Trophoblast cell (in vitro differentiated cells and primary cell): ENCODE measurements around the gene KCTD14.
A peak's percentile ranks its signal among the peaks of the same experiment; 100 is the strongest.
"Not testable (repeated sequence)": the region's sequence is repeated elsewhere in the genome, so short reads cannot be mapped to it uniquely, and the experiment has no call there.

Source experiments
- DNase-seq, 2 donors: peaks; one replicate each; pipeline ENCODE4 v3.0.0-alpha.2; 2016
- H2AFZ ChIP-seq: 2 replicates; pipeline ENCODE4 v1.6.1; 2013; ENCODE audit warnings: low read length, moderate library complexity, mild to moderate bottlenecking; ENCODE audit not compliant: insufficient read depth, poor library complexity
- H2AK5ac ChIP-seq: 2 replicates; pipeline ENCODE4 v1.6.1; 2013; ENCODE audit warnings: mild to moderate bottlenecking, low read length
- H2BK120ac ChIP-seq: 2 replicates; pipeline ENCODE4 v1.6.1; 2013; ENCODE audit warnings: low read length, mild to moderate bottlenecking, moderate library complexity; ENCODE audit not compliant: insufficient read depth, poor library complexity
- H2BK12ac ChIP-seq: 2 replicates; pipeline ENCODE4 v1.6.1; 2013; ENCODE audit warnings: mild to moderate bottlenecking, low read length, moderate library complexity
- H2BK5ac ChIP-seq: 2 replicates; pipeline ENCODE4 v1.6.1; 2013; ENCODE audit warnings: low read length, low read depth, moderate library complexity, mild to moderate bottlenecking; ENCODE audit not compliant: poor library complexity
- H3K14ac ChIP-seq: 2 replicates; pipeline ENCODE4 v1.6.1; 2013; ENCODE audit warnings: mild to moderate bottlenecking, low read length
- H3K18ac ChIP-seq: 2 replicates; pipeline ENCODE4 v1.6.1; 2013; ENCODE audit warnings: mild to moderate bottlenecking, low read length
- H3K23ac ChIP-seq: 2 replicates; pipeline ENCODE4 v1.6.1; 2013; ENCODE audit warnings: low read length
- H3K27ac ChIP-seq: 2 replicates; pipeline ENCODE4 v1.5.1; 2013; ENCODE audit warnings: low read depth, mild to moderate bottlenecking, inconsistent platforms, low read length, moderate library complexity
- H3K27me3 ChIP-seq: 2 replicates; pipeline ENCODE4 v1.6.1; 2013; ENCODE audit warnings: inconsistent platforms, mild to moderate bottlenecking, low read length, moderate library complexity; ENCODE audit not compliant: insufficient read depth
- H3K36me3 ChIP-seq, 2 experiments: 1 replicate in 1 of 2; 2 replicates in 1 of 2; pipeline ENCODE4 v1.6.1; 2013; ENCODE audit warnings: low read length in 2 of 2, mild to moderate bottlenecking in 2 of 2, moderate library complexity in 1 of 2; ENCODE audit not compliant: insufficient read depth in 2 of 2, control insufficient read depth in 1 of 2
- H3K4ac ChIP-seq: 2 replicates; pipeline ENCODE4 v1.6.1; 2013; ENCODE audit warnings: low read depth, mild to moderate bottlenecking, low read length, moderate library complexity
- H3K4me1 ChIP-seq, 2 experiments: 1 replicate in 1 of 2; 2 replicates in 1 of 2; pipeline ENCODE4 v1.6.1; 2013; ENCODE audit warnings: low read length in 2 of 2, mild to moderate bottlenecking in 2 of 2, moderate library complexity in 1 of 2; ENCODE audit not compliant: insufficient read depth in 2 of 2, control insufficient read depth in 1 of 2
- H3K4me2 ChIP-seq: 2 replicates; pipeline ENCODE4 v1.6.1; 2013; ENCODE audit warnings: inconsistent platforms, mild to moderate bottlenecking, low read length, moderate library complexity
- H3K4me3 ChIP-seq: 2 replicates; pipeline ENCODE4 v1.5.1; 2013; ENCODE audit warnings: mild to moderate bottlenecking, low read depth, low read length, inconsistent platforms
- H3K79me1 ChIP-seq: one replicate; pipeline ENCODE4 v1.6.1; 2013; ENCODE audit warnings: low read length
- H3K79me2 ChIP-seq: 2 replicates; pipeline ENCODE4 v1.6.1; 2013; ENCODE audit warnings: low read length, mild to moderate bottlenecking; ENCODE audit not compliant: control insufficient read depth, insufficient read depth, poor library complexity
- H3K9ac ChIP-seq: 2 replicates; pipeline ENCODE4 v1.6.1; 2013; ENCODE audit warnings: mild to moderate bottlenecking, low read length
- H3K9me3 ChIP-seq: 2 replicates; pipeline ENCODE4 v1.6.1; 2013; ENCODE audit warnings: low read depth, mild to moderate bottlenecking, control low read depth, inconsistent platforms, low read length; ENCODE audit not compliant: insufficient read depth
- H4K12ac ChIP-seq: 2 replicates; pipeline ENCODE4 v1.6.1; 2013; ENCODE audit warnings: low read depth, mild to moderate bottlenecking, low read length, moderate library complexity
- H4K8ac ChIP-seq: 2 replicates; pipeline ENCODE4 v1.6.1; 2013; ENCODE audit warnings: low read depth, mild to moderate bottlenecking, low read length, moderate library complexity
- H4K91ac ChIP-seq: one replicate; pipeline ENCODE4 v1.6.1; 2013; ENCODE audit warnings: low read depth, mild to moderate bottlenecking, low read length, moderate library complexity
- WGBS: extraction: QIAGEN DNeasy Blood & Tissue Kit; methylation state at CpG from one replicate; pipeline ENCODE4 v1.1.7; 2013; ENCODE audit warnings: missing lambda C conversion rate; ENCODE audit not compliant: insufficient read length, insufficient coverage; ENCODE audit errors: extremely low coverage; 5-methylcytosine and 5-hydroxymethylcytosine counted together

The KCTD14 gene

DNA sequence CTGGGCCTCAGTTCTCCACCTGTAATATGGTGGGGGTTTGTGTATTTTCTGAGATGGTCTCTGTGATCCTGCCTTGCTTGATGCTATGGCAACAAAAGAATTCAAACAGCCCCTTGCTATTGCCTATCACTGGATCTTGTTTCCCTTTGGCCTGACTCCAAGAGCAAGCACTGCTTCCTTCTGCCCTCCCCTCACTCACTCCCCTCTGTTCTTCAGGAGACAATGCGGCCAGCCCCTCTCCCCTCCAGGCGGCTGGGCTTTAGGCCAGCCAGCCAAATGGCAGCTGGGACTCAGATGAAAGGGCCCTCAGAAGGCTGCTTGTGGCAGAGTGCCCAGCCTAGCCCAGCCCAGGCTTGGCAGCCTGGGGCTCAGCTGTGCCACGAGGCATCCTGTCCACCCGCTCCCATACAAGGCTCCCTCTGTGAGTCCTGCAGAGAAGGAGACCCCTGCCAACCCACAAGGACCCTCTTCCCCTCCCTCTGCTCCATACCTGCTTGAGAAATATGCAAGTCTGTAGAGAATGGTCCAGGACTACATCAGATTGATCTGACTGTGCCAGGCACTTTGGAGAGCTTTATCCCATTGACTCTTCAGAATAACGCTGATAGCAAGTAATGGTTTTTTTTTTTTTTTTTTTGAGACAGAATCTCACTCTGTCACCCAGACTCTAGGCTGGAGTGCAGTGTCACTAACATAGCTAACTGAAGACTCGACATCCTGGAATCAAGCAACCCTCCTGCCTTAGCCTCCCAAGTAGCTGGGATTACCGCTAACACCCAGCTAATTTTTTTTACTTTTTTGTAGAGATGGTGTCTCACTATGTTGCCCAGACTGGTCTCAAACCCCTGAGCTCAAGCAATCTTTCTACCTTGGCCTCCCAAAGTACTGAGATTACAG is 7.6 kb upstream of the KCTD14 start:
- Histone ChIP-seq H2AK5ac (peak overlapping the region; percentile 65), H3K4me3 (no peak overlapping the region), H3K4ac (peak overlapping the region; percentile 55), H3K18ac (peak overlapping the region; percentile 58), H2AFZ (peak overlapping the region; percentile 70), H3K36me3 (no peaks in the 10 kb centered on the region), H3K9ac (no peak overlapping the region), H4K8ac (peak overlapping the region; percentile 68), H3K79me1 (peaks cover 31% of the 10 kb centered on the region), H3K4me1 (peaks cover 18 to 28% of the 10 kb centered on the region in 2 experiments), H2BK5ac (peak overlapping the region; percentile 73), H4K12ac (peak overlapping the region; percentile 22), H2BK12ac (peak overlapping the region; percentile 91), H3K14ac (peak overlapping the region; percentile 75), H3K27me3 (no peaks in the 10 kb centered on the region), H3K4me2 (no peak overlapping the region), H3K27ac (peak overlapping the region; percentile 68), H2BK120ac (peak overlapping the region; percentile 92), H3K79me2 (peaks cover 3% of the 10 kb centered on the region), H3K9me3 (no peaks in the 10 kb centered on the region), H3K23ac (no peak overlapping the region), H4K91ac (peak overlapping the region; percentile 91)
- no CpG with 5 or more reads among the region's 7 CpGs for WGBS
- DNase-seq = no peak

DNA sequence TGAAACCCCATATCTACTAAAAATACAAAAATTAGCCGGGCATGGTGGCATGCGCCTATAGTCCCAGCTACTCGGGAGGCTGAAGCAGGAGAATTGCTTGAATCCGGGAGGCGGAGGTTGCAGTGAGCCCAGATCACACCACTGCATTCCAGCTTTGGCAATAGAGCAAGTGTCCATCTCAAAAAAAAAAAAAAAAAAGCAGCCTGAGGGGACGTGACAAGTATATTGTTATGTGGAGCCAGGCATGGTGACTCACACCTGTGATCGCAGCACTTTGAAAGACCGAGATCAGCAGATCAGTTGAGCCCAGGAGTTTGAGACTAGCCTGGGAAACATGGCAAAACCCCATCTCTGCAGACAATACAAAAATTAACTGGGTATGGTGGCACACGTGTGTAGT is 5.3 kb upstream of the KCTD14 start:
- H2AK5ac ChIP-seq, H4K12ac ChIP-seq, H3K4me3 ChIP-seq, H3K27me3 ChIP-seq, H3K79me2 ChIP-seq, H3K23ac ChIP-seq, H3K18ac ChIP-seq, H3K9ac ChIP-seq, H3K36me3 ChIP-seq, H3K14ac ChIP-seq, H3K9me3 ChIP-seq, H2AFZ ChIP-seq, H3K4ac ChIP-seq: not testable (repeated sequence)
- Histone ChIP-seq H2BK120ac (peak overlapping the region; percentile 98), H2BK5ac (peak overlapping the region; percentile 99), H4K91ac (peak overlapping the region; percentile 96), H4K8ac (peak overlapping the region; percentile 83), H3K4me1 (peaks cover 18 to 31% of the 10 kb centered on the region in 2 experiments), H3K79me1 (peaks cover 32% of the 10 kb centered on the region), H3K27ac (peak overlapping the region; percentile 99), H2BK12ac (peak overlapping the region; percentile 97), H3K4me2 (peak overlapping the region; percentile 48)
- peak; percentile 85 to 91 for DNase-seq
- no CpG with 5 or more reads among the region's 9 CpGs for WGBS

DNA sequence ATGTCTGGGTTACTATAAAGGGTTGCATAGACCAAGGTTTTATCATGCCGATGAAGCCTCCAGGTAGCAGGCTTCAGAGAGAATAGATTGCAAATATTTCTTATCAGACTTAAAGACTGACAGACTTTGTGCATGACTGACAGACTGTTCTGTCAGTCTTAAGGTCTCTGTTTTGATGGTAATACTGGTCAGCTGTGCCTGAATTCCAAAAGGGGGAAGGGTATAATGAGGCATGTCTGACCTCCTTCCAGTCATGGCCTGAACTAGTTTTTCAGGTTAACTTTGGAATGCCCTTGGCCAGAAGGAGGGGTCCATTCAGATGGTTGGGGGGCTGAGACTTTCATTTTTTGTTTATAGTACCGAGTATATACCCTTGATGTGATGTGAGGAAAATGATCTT is 4.7 kb upstream of the KCTD14 start:
- H3K14ac ChIP-seq = no peak overlapping the region
- no peak overlapping the region for H3K9ac ChIP-seq

DNA sequence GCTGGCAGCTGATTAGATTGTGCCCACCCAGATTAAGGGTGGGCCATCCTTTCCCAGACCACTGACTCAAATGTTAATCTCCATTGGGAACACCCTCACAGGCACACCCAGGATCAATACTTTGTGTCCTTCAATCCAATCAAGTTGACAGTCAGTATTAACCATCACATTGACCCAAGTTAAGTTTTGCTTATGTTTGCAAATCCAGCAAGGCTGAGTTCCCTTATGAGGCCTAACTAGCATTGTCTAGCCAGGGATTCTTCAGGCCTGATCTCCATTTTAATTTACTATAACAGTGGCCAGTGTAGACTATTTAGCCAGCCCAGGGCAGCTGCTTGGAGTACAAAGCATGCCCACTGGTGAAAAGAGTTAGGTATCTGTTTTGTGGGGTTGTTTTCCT is 2.3 kb upstream of the KCTD14 start:
- Histone ChIP-seq H2BK5ac (no peak overlapping the region), H4K91ac (no peak overlapping the region), H3K9me3 (no peaks in the 10 kb centered on the region), H3K9ac (no peak overlapping the region), H3K14ac (no peak overlapping the region), H4K8ac (no peak overlapping the region), H4K12ac (no peak overlapping the region), H2AK5ac (no peak overlapping the region), H3K79me1 (peaks cover 28% of the 10 kb centered on the region), H3K23ac (no peak overlapping the region), H3K4me1 (peaks cover 13 to 32% of the 10 kb centered on the region in 2 experiments), H3K4me3 (no peak overlapping the region), H2AFZ (no peak overlapping the region), H3K27ac (no peak overlapping the region), H2BK120ac (no peak overlapping the region), H3K4me2 (no peak overlapping the region), H3K79me2 (peaks cover 3% of the 10 kb centered on the region), H3K27me3 (no peaks in the 10 kb centered on the region), H2BK12ac (peak overlapping the region; percentile 67), H3K4ac (no peak overlapping the region), H3K18ac (no peak overlapping the region), H3K36me3 (no peaks in the 10 kb centered on the region)
- DNase-seq = no peak

More for the DNA sequence above, 4.7 kb upstream of the KCTD14 start:
- no peak overlapping the region for H2AK5ac ChIP-seq
- no peak overlapping the region for H2BK12ac ChIP-seq
- no peak overlapping the region for H2BK120ac ChIP-seq
- peak overlapping the region; percentile 99 for H2BK5ac ChIP-seq
- no peak overlapping the region for H3K4me3 ChIP-seq
- peak overlapping the region; percentile 52 for H3K4me2 ChIP-seq
- H4K12ac ChIP-seq = no peak overlapping the region
- DNase-seq = peak; percentile 49 to 79
- H4K8ac ChIP-seq = no peak overlapping the region
- H3K23ac ChIP-seq = no peak overlapping the region
- H3K4me1 ChIP-seq = peaks cover 18 to 32% of the 10 kb centered on the region in 2 experiments
- peaks cover 36% of the 10 kb centered on the region for H3K79me1 ChIP-seq
- no peak overlapping the region for H4K91ac ChIP-seq
- H3K27ac ChIP-seq = peak overlapping the region; percentile 99
- no peak overlapping the region for H3K18ac ChIP-seq
- no CpG with 5 or more reads among the region's 2 CpGs for WGBS
- no peaks in the 10 kb centered on the region for H3K27me3 ChIP-seq
- no peaks in the 10 kb centered on the region for H3K9me3 ChIP-seq
- H3K4ac ChIP-seq = no peak overlapping the region
- no peak overlapping the region for H2AFZ ChIP-seq
- H3K79me2 ChIP-seq = peaks cover 6% of the 10 kb centered on the region
- no peaks in the 10 kb centered on the region for H3K36me3 ChIP-seq
